NCI-H510A (cell line): ENCODE measurements around the gene CFAP46.
"Not testable (repeated sequence)": the region's sequence is repeated elsewhere in the genome, so short reads cannot be mapped to it uniquely, and the experiment has no call there.

Experiments
- DNase-seq: peaks from one replicate; lab custom pipeline; 2025; lab: John Stamatoyannopoulos, UW

CFAP46 gene

GRCh38 chr10:132912713-132913558 is 29.4 kb downstream of the CFAP46 start:
- DNase-seq, result no peak

- no peak for DNase-seq
Measured at GRCh38 chr10:132912225-132912712, 30.1 kb downstream of the CFAP46 start.

GRCh38 chr10:132911786-132912097 is 30.6 kb downstream of the CFAP46 start:
- no peak for DNase-seq

- no peak for DNase-seq
Measured at GRCh38 chr10:132910901-132911785, 31.2 kb downstream of the CFAP46 start.

- DNase-seq, result no peak
Measured at GRCh38 chr10:132910186-132910880, 32.0 kb downstream of the CFAP46 start.

GRCh38 chr10:132909491-132910071 is 32.8 kb downstream of the CFAP46 start:
- DNase-seq, result no peak

GRCh38 chr10:132908621-132909295 is 33.6 kb downstream of the CFAP46 start:
- no peak for DNase-seq

- DNase-seq, result no peak
Measured at GRCh38 chr10:132907821-132908620, 34.3 kb downstream of the CFAP46 start.

GRCh38 chr10:132906836-132907235 is 35.5 kb downstream of the CFAP46 start:
- DNase-seq, result no peak

- no peak for DNase-seq
Measured at GRCh38 chr10:132906106-132906505, 36.3 kb downstream of the CFAP46 start.

GRCh38 chr10:132905661-132906060 is 36.7 kb downstream of the CFAP46 start:
- DNase-seq, result no peak

- DNase-seq, result no peak
Measured at GRCh38 chr10:132904814-132905649, 37.3 kb downstream of the CFAP46 start.

- no peak for DNase-seq
Measured at GRCh38 chr10:132904181-132904813, 38.1 kb downstream of the CFAP46 start.

- DNase-seq, result not testable (repeated sequence)
Measured at GRCh38 chr10:132902656-132903575, 39.5 kb downstream of the CFAP46 start.

- DNase-seq, result no peak
Measured at GRCh38 chr10:132901351-132901750, 41.0 kb downstream of the CFAP46 start.

- DNase-seq, result no peak
Measured at GRCh38 chr10:132900211-132900756, 42.1 kb downstream of the CFAP46 start.

GRCh38 chr10:132899751-132900065 is 42.7 kb downstream of the CFAP46 start:
- DNase-seq, result no peak
